ENCODE data around the gene OSTF1.

GRCh38 chr9:75051285-75051684 is 37.0 kb upstream of the OSTF1 start:
- TF ChIP-seq POLR2A (IDR thresholded peaks at IDR 0.05; ENCODE audit: low read depth, low read length), result no peak
- TF ChIP-seq TAF1 (IDR thresholded peaks at IDR 0.05; ENCODE audit: low read depth, low read length), result no peak
- no peak for TF ChIP-seq POLR2AphosphoS5 (IDR thresholded peaks at IDR 0.05; ENCODE audit: low read depth, low read length)
- no peak for TF ChIP-seq SPI1 (IDR thresholded peaks at IDR 0.05; ENCODE audit: low read depth, low read length)
- no peak for TF ChIP-seq POU2F2 (IDR thresholded peaks at IDR 0.05; ENCODE audit: low read depth, low read length)
- TF ChIP-seq PAX5 (IDR thresholded peaks at IDR 0.05; ENCODE audit: insufficient read depth, low read length, severe bottlenecking), result no peak
